ENCODE measurements around the gene EFHD2.

DNA sequence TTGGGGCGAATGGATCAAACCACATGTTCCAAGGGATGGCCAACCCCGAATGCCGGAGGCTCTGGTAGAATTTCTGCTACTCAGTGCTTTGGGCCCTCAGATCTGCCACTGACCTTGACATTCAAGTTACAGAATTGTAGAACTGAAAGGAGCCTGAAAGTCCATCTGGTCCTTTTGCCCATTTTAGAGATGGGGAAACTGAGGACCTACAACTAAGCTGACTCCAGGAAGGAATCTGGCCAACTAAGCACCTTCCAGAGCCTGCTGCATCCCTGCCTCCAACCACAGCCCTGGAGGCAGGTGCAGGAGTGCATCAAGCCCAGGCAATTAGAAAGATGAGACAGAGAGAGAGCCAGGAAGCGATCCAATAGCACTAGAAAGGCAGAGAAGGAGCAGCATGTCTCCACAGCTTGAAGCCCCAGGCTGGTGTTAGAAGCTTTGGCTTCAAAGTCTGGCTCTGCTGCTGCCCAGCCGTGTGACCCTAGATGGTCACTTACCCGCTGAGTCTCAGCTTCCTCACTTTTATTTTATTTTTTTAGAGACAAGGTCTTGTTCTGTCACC, 27.3 kb downstream of the EFHD2 start:
- TF ChIP-seq POLR2A (IDR thresholded peaks at IDR 0.05; ENCODE audit: low read length) (no peak), GATA1 (IDR thresholded peaks at IDR 0.05; ENCODE audit: low read depth, low read length) (no peak)

Measured in erythroblast (primary cell).